Activated naive CD4-positive, alpha-beta T cell treated with anti-CD3 and anti-CD28 coated beads, Interleukin-2, amount 50 U/mL, for 72 hours (primary cell): Measurements from ENCODE around the gene APOB. TPM values are rescaled to one million over a fixed set of nuclear protein-coding genes. Genes with fewer than 3 reads are reported as not detected.

ENCODE experiments used
- ATAC-seq, 2 donors: fragments of 150-1000 bp; cut with Tn5 transposase; 2 replicates each; pipeline ENCODE4 v1.10.0; 2021; ENCODE audit warnings: mild to moderate bottlenecking in 2 of 2, moderate library complexity in 2 of 2
- DNase-seq, 2 donors: peaks; one replicate each; pipeline ENCODE4 v3.0.0; 2021 to 2022; ENCODE audit warnings: low spot score in 2 of 2
- H3K27ac Mint-ChIP-seq, 2 donors: one replicate each; pipeline ENCODE4 v1.8.0; 2022; ENCODE audit warnings: mild to moderate bottlenecking in 2 of 2, mixed read lengths in 2 of 2
- H3K36me3 Mint-ChIP-seq, 2 donors: one replicate each; pipeline ENCODE4 v1.8.0; 2022; ENCODE audit warnings: mixed read lengths in 2 of 2
- H3K9me3 Mint-ChIP-seq, 2 donors: one replicate each; pipeline ENCODE4 v1.8.0; 2022; ENCODE audit warnings: mixed read lengths in 2 of 2
- total RNA-seq, 2 donors: library from RNA; stranded (reverse); gene quantifications; one replicate each; pipeline ENCODE4 v1.2.3, GENCODE V29; 2022

APOB gene
- total RNA-seq, 2 donors from 2014 or later: not detected

GRCh38 chr2:21055879-21056790 lies 12.3 kb upstream of the APOB start:
- H3K9me3 Mint-ChIP-seq: no peaks in the 10 kb centered on the region
- H3K36me3 Mint-ChIP-seq: no peaks in the 10 kb centered on the region
- no peak overlapping the region for H3K27ac Mint-ChIP-seq
- DNase-seq: no peak
- no peak for ATAC-seq

GRCh38 chr2:21055451-21055850 lies 11.6 kb upstream of the APOB start:
- no peaks in the 10 kb centered on the region for H3K9me3 Mint-ChIP-seq
- H3K27ac Mint-ChIP-seq: peak overlapping the region in 1 of 2 donors; percentile 48
- no peaks in the 10 kb centered on the region for H3K36me3 Mint-ChIP-seq
- DNase-seq: no peak
- ATAC-seq: no peak

DNA sequence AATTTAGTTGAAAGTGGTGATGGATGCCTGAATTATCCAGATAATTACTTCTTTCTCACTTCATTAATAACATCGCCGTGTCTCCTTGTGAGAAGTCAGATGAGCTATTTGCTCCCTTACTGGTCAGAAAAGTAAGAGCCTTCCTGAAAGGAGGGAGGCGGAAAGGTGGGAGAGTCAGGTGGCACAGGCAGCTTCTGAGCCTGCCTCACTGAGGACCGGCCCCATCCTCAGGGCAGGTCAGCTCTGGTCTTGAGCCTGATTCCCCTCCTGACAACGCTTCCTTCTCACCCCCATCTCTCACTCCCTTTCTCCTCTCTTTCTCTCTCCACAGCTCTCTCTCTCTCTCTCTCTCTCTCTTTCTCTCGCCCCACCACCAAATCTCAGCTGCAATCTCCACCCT lies 10.1 kb upstream of the APOB start:
- no peaks in the 10 kb centered on the region for H3K9me3 Mint-ChIP-seq
- no peak for ATAC-seq
- no peak overlapping the region for H3K27ac Mint-ChIP-seq
- no peak for DNase-seq
- no peaks in the 10 kb centered on the region for H3K36me3 Mint-ChIP-seq

- H3K36me3 Mint-ChIP-seq: no peaks in the 10 kb centered on the region
- DNase-seq: no peak
- no peaks in the 10 kb centered on the region for H3K9me3 Mint-ChIP-seq
- H3K27ac Mint-ChIP-seq: no peak overlapping the region
- no peak for ATAC-seq
Observed at GRCh38 chr2:21052044-21052443, 8.2 kb upstream of the APOB start.

GRCh38 chr2:21050164-21050563 lies 6.3 kb upstream of the APOB start:
- DNase-seq: no peak
- Mint-ChIP-seq H3K27ac (no peak overlapping the region), H3K36me3 (no peaks in the 10 kb centered on the region), H3K9me3 (no peaks in the 10 kb centered on the region)
- ATAC-seq: no peak

- no peak for ATAC-seq
- H3K27ac Mint-ChIP-seq: no peak overlapping the region
- no peaks in the 10 kb centered on the region for H3K36me3 Mint-ChIP-seq
- H3K9me3 Mint-ChIP-seq: no peaks in the 10 kb centered on the region
- no peak for DNase-seq
Observed at GRCh38 chr2:21047141-21048009, 3.5 kb upstream of the APOB start.

- Mint-ChIP-seq H3K27ac (no peak overlapping the region), H3K36me3 (no peaks in the 10 kb centered on the region), H3K9me3 (no peaks in the 10 kb centered on the region)
- DNase-seq (no peak), ATAC-seq (no peak)
Observed at GRCh38 chr2:21046506-21046905, 2.6 kb upstream of the APOB start.

DNA sequence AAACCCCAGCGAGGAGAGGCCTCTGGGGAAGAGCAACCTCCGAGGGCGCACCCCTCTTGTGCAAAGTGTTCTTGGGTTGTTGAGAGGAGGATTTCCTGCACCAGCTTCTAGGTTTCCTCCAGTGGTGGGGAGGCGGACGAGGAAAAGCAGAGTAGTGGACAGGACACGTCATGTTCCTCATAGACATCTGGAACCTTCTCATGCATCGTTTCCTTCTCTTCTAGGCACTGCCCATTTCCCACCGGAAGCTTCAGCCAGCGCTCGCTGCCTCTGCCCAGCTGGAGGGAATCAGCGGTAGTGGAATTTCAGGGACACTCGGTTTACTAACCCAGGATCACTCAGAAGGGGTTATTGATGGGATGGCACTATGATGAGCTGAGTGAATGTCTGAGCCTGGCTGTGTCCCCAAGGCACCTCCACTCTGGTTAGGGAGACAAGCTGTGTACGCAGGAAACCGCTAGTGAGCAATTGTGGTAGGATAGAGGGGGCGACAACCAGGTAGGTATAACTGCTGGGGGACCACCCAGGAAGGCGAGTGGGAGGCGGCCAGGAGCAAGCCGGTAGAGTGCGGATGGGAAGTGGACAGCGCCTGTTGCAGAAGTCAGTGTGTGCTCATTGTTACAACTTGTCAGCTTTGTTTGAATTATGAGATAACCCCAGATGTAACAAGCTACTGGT lies 960 bp upstream of the APOB start:
- DNase-seq (no peak), ATAC-seq (no peak)
- Mint-ChIP-seq H3K9me3 (no peaks in the 10 kb centered on the region), H3K27ac (no peak overlapping the region), H3K36me3 (no peaks in the 10 kb centered on the region)

- ATAC-seq (peak; percentile 40 to 66), DNase-seq (peak in 1 of 2 donors; percentile 50)
- H3K9me3 Mint-ChIP-seq: no peaks in the 10 kb centered on the region
- no peaks in the 10 kb centered on the region for H3K36me3 Mint-ChIP-seq
- no peak overlapping the region for H3K27ac Mint-ChIP-seq
Observed at GRCh38 chr2:21042958-21043743, 722 bp downstream of the APOB start.

- Mint-ChIP-seq H3K27ac (no peak overlapping the region), H3K9me3 (no peaks in the 10 kb centered on the region), H3K36me3 (no peaks in the 10 kb centered on the region)
- ATAC-seq (no peak), DNase-seq (no peak)
Observed at GRCh38 chr2:21042708-21042957, 1.2 kb downstream of the APOB start.

DNA sequence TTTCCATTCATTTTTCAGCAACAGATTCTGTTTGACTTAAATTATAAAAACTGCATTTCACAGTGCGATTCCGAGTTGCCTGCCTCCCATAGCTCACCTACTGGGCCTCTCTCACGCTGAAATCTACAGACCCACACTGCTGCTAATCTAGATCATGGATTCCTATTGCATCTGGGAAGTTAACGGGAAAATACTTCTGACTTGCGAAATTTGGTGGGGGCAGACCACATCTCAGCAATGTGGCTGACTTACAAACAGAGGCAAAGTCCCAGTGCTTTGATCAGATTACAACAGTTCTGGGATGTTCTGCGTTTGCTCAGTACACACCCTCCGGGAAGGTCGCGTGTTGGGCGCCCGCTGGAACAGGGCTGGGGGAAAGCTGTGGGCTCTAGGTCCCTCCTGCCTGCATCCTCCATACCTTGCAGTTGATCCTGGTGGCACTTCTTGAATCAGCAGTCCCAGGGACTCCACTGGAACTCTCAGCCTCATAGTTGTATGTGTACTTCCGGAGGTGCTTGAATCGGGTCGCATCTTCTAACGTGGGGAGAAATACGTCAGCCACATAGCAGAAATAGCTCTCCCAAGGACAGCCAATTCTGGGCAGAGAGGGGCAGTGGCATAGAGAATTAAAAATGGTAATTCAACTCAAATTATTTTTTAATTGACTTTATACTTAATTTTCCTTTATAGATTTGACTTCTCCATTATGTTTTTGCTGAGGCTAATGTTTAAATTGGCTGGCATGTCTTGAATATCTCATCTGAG lies 1.7 kb downstream of the APOB start:
- DNase-seq: no peak
- ATAC-seq: no peak
- Mint-ChIP-seq H3K27ac (no peak overlapping the region), H3K36me3 (no peaks in the 10 kb centered on the region), H3K9me3 (no peaks in the 10 kb centered on the region)

DNA sequence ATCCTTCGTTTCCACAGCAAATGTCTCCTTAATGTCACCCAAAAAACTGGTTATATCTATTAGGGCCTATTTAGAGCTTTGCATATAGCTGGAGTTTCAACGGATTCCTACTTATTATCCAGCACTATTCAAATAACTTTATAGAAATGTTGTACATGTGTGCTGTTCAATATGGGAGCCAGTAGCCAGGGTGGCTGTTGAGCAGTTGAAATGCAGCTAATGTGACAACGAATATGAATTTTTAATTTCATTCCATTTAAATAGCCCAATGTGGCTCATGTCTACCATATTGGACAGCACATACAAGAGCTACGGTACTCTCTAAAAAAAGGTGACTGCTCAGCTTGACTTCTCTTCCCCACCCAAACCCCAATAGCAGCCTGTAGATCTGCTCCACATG lies 2.4 kb downstream of the APOB start:
- DNase-seq: no peak
- no peak overlapping the region for H3K27ac Mint-ChIP-seq
- no peaks in the 10 kb centered on the region for H3K9me3 Mint-ChIP-seq
- H3K36me3 Mint-ChIP-seq: no peaks in the 10 kb centered on the region
- ATAC-seq: no peak

- Mint-ChIP-seq H3K9me3 (no peaks in the 10 kb centered on the region), H3K36me3 (no peaks in the 10 kb centered on the region), H3K27ac (no peak overlapping the region)
- ATAC-seq (no peak), DNase-seq (no peak)
Observed at GRCh38 chr2:21040468-21041377, 3.1 kb downstream of the APOB start.

- no peak overlapping the region for H3K27ac Mint-ChIP-seq
- ATAC-seq: no peak
- no peaks in the 10 kb centered on the region for H3K36me3 Mint-ChIP-seq
- DNase-seq: no peak
- H3K9me3 Mint-ChIP-seq: peaks cover 0 to 3% of the 10 kb centered on the region in 2 donors
Observed at GRCh38 chr2:21039979-21040467, 3.9 kb downstream of the APOB start.

DNA sequence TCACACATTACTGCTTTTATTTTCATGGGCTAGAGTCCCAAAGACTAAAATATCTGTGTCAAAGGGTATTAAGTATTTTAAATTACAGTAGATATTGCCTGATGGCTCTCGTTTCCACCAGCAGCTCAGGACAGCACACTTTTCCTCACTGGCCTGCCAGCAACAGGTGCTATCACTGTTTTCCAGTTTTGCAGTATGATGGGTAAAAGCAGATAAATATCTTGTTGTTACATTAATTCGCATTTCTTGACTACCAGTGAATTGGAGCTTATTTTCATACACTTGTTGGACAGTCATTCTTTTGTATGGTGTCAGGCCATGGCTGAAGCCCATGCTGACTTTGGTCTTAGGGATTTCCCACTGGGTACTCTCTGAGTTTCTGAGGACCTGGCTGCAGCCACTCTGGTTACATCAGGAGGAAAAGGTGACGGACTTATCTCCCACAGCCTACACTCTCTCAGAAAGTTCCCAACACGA lies 4.8 kb downstream of the APOB start:
- no peak for ATAC-seq
- no peaks in the 10 kb centered on the region for H3K36me3 Mint-ChIP-seq
- H3K27ac Mint-ChIP-seq: no peak overlapping the region
- H3K9me3 Mint-ChIP-seq: peaks cover 0 to 3% of the 10 kb centered on the region in 2 donors
- DNase-seq: no peak
